HG03558 (cell line): ENCODE data around the gene CDK5RAP2.
"Not testable (repeated sequence)": the region's sequence is repeated elsewhere in the genome, so short reads cannot be mapped to it uniquely, and the experiment has no call there.

Experiments used
- ATAC-seq: cut with Tn5 transposase; IDR thresholded peaks from one replicate; pipeline ENCODE4 v1.9.1; 2021; ENCODE audit warnings: moderate number of reproducible peaks; ENCODE audit not compliant: unreplicated experiment; ENCODE audit errors: extremely low read depth

CDK5RAP2 gene

DNA sequence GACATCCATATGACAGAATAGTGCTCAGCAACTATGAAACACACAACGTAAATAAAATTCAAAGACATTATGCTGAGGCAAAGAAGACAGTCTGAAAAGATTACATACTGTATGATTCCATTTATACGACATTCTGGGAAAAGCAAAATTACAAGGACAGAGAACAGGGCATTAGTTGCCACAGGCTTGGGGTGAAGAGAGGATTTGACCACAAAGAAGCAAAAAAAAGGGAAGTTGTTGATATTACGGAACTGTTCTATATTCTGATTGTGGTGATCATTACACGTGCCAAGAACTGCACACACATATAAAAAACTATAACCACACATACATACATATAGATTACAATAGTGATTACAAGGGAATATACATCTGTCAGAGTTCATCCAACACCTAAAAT, 24.1 kb downstream of the CDK5RAP2 start:
- ATAC-seq = no peak

DNA sequence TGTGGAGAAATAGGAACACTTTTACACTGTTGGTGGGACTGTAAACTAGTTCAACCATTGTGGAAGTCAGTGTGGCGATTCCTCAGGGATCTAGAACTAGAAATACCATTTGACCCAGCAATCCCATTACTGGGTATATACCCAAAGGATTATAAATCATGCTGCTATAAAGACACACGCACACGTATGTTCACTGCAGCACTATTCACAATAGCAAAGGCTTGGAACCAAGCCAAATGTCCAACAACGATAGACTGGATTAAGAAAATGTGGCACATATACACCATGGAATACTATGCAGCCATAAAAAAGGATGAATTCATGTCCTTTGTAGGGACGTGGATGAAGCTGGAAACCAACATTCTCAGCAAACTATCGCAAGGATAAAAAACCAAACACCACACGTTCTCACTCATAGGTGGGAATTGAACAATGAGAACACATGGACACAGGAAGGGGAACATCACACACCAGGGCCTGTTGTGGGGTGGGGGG, 27.7 kb downstream of the CDK5RAP2 start:
- not testable (repeated sequence) for ATAC-seq

DNA sequence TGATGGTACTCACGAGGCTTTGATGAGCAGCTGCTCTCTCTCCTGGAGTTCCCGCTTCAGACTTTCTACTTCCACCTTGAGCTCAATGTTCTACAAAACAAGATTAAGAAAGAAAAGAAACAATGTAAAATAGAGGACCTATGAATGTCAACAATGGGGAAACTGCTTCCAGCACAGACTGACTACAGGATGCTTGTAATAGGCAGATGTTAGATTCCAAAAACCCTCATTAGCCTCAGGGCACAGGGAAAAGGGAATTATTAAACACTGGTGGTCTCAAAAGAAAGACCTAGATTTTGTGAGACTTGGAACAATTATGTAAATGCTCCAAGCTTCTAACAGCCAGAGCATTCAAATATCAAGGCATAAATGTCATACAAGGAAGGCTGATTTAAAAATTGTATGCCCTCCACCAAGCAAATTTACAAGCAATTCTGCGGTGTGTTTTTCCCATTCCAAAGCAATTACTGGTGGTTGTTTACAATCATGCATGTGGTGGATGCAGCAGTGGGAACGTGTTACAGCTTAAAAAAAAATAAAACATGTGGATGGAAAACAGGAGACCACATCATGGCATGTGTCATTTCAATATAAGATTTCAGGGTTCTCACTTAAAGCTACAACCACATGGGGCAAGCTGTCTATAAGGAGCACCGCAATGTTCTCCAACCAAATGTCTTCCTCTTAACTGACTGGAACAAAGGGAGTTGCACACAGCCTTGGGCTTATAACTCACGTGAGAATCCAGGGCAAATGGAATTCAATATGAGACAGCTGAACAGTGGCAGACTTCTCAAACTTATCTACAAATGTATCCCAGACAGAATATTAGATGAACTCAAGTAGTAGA, 34.0 kb downstream of the CDK5RAP2 start:
- ATAC-seq = no peak

DNA sequence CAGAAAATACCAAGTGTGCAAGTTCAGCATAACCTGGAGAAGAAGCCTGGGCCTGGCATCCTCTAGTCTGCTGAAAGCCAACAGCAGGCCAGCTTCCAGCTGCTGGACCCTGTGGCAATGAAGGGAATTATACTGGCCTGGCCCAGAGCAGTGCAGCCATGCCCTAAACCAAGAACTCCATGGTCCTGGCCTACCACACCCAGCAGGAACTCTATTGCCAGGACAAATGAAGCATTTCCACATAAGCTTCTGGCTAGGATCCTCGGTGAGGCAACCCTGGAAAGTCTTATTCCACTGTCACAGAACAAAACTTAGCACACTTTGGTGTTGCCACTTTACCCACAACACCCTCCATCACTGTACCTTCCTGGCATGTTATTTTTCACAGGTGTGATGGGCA, 35.5 kb downstream of the CDK5RAP2 start:
- ATAC-seq = no peak

DNA sequence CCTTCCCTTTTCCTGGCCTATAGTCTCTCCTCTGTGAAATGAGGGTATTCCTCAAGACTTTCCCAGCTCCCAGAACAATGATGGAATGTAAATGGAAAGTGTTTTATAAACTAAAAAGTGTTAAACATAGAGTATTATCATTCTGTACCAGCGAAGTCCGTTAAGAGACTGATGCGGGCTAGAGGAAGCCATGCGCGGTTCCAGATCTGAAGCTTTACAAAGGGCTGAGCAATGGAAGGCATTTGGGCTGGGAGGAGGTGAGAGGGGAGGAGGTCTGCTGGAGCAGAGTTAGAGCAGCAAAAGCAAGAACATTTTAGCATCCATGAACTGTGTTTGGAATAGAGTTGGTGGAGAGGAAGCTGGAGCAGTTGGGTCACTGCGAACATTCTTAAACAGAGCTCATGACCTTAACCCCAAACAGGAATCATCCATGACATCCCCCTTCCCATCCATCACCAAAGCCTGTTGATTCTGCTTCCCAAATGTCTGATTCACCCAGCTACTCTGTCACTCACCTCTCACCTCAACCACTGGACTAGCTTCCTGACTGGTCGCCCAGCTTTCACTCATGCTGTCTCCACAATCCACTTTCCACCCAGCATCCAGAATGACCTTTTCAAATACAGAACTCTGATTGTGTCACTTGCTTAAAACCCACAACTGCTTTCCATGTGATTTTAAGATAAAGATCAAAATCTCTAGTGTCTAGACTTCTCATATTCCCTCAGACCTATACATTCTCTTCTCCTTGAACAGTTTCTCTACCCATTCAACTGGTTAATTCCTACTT, 37.1 kb downstream of the CDK5RAP2 start:
- no peak for ATAC-seq

DNA sequence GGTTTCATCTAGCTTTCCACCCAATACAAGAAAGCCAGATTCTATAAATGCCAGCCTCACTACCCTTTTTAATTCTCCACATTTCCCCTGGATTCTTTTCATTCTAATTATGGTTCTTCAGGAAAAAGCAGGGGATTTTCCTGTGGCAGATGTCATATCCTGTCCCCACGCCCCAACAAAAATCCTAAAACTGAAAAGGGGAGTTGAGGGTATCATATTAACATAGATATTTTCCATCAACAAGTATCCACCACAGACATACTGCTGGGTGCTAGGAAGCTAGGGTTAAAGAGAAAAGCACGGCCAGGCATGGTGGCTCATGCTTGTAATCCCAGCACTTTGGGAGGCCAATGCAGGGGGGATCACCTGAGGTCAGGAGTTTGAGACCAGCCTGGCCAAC, 38.0 kb downstream of the CDK5RAP2 start:
- no peak for ATAC-seq

DNA sequence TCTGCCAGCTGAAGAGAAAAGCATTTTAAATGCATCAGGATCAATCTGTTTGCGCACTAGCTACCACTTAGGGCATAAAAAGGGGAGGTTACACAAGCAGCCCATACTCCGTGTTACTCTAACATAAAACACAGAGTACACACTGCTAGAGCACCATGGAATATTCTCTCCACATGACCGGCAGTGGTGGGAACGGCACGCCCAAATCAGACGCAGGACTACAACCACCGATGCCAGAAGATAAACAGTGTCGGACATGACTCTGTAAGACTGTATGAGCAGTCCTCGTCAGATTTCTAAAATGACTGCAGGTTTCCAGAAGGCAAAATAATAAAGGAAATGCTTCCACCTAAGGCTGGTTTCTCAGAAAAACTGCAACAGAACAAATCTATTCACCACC, 40.0 kb downstream of the CDK5RAP2 start:
- ATAC-seq = no peak

DNA sequence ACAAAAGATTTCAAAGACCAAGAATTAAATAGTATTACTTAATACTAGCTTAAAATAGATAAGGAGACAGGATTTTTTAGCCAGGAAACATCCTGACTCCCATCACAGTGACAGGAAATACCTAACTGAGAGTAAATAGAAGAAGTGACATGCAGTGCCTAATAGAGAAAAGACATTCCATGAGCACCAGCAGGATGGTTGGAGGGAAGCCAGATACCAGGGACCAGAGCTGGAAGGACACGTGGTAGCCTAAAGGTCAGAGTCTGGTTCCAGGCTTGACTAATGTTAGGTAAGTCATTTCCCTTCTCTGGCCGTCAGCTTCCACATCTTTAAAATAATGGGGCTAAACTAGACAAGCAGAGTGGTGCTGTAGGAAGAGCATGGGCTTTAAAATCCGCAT, 41.6 kb downstream of the CDK5RAP2 start:
- ATAC-seq = no peak

DNA sequence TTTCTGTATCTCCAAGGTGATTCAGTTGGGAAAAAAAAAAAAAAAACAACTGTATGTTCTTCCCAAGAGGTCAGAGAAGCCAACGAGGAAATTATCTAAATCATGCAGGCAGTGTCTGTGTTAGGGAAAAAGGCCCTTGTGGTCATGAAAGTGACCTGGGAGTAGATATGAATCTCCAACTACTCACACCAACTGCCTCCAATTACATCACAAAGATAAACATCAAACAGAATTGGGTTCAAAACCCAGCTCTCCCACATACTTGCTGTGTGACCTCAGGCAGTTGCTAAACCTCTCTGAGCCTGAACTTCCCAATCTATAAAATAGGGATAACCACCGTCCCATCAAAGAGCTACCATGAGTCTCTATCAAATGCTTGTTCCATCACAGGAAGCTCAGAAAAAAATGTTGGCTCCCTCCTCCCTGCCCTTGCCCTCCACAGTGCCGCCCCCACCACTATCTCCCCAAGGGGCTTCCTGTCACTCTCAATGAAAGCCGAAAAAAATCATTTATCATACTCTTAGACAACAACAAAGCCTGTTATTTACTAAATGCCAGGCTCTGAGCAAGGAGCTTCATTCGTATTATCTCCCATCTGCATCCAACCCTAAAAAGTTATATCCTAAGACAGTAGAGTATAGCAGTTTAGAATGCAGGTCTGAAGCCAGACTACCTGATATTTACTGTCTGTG, 42.9 kb downstream of the CDK5RAP2 start:
- ATAC-seq = no peak

DNA sequence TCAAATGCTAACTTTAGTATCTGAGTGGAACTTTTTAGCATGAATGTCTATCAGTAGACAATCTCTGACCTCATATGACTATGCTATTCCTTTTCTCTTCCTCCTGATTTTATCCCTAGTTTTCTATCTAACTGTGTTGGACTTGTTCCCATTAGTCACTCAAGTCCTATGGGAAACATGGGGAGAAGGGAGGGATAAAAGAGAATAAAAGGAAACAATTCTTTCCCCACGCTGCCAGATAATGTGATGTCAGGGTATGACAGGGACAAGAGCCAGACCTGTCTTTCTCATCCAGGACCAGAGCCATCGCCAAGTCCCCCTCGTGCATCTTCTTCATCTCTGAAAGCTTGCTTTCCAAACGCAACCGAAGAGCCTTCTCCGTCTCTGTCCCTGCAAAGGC, 43.9 kb downstream of the CDK5RAP2 start:
- ATAC-seq = no peak

DNA sequence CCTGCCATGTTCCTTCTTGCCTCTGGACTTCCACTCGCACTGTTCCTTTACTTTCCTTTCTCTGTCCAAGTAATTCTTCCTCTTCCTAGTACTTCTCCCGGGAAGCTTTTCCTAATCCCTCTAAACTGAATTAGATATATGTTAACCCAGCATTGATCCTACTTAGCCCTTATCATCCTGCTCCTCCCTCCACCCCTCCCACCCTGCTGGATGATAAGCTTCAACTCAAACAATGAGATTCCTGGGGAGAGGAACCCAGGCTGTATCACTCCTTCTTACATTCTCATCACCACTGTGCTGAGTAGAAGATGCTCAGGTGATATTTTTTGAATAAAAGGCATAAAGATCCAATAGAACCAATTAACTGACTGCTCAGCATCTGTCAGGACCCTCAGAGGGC, 45.7 kb downstream of the CDK5RAP2 start:
- ATAC-seq = no peak

DNA sequence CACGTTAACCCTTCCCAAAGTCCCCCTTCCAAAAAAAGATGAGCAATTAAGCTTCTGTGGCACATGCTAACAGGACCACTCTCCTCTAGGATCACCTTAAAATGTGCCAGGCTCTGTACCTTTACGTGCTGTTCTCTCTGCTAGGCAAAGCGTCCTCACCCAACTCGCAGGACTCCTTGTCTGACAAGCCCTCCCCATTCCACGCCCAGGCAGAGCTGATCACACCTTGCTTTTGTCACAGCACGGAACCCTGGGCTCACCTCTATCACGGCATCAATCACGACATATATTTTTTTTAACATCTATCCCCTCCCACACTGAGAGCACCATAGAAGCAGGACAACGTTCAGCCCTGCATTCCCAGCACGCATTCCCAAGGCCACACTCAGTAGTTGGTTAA, 47.1 kb downstream of the CDK5RAP2 start:
- no peak for ATAC-seq

DNA sequence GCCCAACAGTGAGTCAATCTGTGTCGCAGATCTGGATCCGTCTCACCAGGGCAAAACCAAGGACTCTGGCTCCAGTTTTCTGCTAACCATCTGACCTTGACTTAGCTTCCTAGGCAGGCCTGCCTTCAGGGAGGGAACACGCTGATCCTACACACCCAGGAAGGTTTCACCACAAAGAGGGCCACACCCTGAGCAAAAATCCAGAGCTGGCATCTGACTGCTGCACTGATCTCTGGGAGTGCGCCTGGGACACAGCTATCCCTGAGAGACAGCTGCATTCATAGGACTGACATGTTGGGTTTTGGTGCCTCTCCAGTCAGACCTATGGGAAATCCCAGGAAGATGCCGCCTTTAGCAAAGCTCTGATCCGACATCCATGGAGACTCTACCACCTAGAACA, 47.5 kb downstream of the CDK5RAP2 start:
- ATAC-seq = no peak

DNA sequence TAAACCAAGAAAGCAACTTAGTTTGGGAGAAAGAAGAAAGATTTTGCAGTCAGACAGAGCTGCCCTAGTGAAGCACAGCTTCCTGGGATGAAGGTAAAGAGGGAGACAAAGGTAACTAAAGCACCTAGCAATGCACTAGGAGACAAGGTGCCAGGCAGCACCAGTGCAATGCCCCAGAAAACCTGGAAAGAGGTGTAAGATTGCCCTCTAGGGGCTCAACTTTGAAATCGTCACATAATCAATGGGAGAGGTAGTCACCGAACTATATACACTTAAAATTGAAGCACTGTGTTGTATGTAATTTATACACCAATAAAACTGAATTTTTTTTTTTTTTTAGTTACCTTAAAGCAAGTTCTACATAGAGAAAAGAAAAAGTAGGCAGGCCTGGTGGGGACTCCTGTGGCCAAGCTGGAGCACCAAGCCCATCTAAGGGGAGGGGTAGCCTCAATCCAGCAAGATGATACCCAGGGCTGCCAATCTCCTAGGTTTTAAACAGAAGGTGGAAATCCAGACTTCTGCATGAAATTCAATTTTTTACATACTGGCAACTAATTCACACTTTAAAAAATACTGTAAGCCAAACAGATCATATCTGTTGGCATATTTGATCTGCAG, 48.2 kb downstream of the CDK5RAP2 start:
- no peak for ATAC-seq

DNA sequence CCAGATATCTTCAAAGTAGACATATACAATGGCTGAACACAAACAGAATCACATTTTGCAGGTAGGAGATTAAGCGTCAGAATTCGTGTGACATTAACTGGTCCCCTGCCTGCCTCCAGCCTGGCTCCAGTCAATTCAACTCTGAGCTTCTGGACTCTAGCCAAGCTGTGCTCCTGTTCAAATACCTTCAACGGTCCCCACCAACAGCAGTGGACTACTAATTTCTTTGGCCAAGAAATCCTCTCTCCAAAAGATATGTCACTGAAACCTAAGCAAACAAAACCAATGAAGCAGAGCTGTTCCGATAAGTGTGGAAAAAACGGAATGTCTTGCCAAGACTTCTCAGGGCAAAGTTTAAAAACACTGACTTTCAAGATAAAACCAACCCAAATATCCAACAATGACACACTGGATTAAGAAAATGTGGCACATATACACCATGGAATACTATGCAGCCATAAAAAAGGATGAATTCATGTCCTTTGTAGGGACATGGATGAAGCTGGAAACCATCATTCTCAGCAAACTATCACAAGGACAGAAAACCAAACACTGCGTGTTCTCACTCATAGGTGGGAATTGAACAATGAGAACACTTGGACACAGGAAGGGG, 49.6 kb downstream of the CDK5RAP2 start:
- ATAC-seq = not testable (repeated sequence)

DNA sequence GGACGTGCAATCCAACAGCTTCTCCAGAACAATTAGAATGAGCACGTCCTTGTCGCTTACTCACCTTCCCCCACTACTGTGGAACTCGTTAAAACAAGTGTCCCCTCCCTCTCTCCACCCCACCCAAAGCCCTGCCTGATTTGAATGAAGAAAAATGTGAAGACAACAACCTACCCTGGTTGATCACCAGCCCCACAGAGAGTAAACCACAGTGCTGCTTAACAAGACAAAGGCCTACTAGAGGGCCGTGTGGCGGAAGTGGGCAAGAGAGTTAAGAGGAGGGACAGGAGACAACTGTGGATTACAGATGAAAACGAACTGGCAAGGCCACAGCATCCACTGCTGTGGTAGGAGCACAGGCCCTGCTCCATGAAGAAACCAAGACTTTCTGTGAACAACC, 51.1 kb downstream of the CDK5RAP2 start:
- ATAC-seq = no peak

DNA sequence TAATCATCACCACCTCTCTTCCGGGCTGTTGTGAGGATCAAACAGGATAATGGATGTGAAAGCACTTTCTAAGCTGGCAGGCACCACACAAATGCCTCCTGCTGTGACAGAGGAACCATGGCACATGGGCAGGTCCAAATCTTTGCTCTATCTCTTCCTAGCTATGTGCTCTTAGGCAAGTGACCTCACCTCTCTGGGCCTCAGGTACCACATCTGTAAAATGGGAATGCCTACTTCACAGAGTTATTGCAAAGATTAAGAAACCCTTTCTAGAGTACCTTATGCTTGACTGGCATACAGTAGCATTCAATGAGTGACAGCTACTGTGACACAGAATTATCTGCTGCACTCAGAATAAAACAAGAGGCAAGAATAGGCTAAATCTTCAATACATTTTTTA, 51.6 kb downstream of the CDK5RAP2 start:
- no peak for ATAC-seq

DNA sequence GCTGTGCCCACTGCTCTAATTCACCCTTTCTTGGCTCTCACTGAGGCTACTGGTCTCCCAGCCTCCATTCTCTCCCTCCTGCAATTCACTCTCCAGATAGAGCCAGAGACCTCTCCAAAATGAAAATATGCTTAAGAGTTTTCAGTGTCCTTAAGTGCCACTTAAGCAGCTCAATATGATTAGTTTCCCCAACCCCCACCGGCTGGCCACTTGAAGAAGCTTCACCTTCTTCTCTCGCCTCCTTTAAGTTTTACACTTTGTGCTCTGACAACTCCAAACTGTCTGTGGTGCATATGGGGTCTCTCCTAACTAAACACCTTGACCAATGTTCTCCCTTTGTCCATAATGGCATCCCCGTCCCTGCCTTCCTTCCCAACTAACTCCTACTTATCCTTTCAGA, 53.4 kb downstream of the CDK5RAP2 start:
- ATAC-seq = no peak

DNA sequence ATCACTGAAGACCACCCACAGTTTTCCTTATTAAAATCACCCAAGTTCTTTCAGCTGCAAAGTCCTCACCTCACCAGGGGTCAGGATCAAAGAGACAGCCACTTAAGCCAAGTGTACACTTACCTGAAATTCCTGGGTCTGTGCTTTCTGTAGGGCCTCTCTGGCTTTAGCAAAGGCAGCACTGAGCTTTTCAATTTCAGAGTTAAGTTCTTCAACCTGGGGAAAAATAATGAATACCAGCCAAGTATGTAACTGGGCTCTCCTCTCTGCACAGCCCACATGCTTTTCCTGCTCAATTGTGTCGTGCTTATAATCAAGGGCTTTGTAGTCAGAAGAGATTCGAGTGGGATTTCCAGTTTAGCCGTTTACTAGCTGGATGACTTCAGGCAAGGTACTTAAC, 55.1 kb downstream of the CDK5RAP2 start:
- ATAC-seq = no peak

DNA sequence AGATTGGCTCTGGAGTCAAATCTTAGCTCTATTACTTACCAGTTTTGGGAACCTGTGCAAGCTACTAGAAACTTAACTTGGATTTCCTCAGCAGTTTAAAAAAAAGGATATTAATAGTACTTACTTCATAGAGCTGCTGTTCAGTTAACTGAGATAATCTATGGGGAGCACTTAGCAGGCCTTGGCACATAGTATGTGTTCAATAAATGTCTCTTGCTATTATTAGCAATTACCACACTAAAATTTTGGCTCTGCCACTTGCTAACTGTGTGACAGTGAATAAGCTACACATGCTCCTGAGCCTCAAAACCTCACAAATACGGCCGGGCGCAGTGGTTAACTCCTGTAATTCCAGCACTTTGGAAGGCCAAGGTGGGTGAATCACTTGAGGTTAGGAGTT, 55.9 kb downstream of the CDK5RAP2 start:
- no peak for ATAC-seq
